ENCODE data around the gene UNC5C.

DNA sequence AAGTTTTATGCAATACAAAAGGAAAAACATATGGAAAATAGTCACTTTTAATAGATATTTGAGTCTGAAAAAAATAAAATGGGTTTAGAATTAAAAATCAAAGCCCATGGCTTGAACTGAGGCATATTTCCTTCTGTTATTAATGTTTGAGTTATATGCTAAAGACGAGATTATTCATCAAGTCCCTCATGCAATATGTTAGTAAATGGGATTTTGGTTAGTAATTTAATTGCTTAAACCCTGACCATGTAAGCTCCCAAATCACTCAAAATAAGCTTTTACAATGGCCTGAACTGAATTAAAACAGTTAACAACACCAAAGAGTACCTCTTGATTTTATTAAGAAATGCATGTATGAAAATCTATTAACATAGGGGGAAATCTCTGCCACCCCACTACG lies 12.1 kb downstream of the UNC5C start:
- TF ChIP-seq, protein P1, sequence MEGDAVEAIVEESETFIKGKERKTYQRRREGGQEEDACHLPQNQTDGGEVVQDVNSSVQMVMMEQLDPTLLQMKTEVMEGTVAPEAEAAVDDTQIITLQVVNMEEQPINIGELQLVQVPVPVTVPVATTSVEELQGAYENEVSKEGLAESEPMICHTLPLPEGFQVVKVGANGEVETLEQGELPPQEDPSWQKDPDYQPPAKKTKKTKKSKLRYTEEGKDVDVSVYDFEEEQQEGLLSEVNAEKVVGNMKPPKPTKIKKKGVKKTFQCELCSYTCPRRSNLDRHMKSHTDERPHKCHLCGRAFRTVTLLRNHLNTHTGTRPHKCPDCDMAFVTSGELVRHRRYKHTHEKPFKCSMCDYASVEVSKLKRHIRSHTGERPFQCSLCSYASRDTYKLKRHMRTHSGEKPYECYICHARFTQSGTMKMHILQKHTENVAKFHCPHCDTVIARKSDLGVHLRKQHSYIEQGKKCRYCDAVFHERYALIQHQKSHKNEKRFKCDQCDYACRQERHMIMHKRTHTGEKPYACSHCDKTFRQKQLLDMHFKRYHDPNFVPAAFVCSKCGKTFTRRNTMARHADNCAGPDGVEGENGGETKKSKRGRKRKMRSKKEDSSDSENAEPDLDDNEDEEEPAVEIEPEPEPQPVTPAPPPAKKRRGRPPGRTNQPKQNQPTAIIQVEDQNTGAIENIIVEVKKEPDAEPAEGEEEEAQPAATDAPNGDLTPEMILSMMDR (IDR thresholded peaks at IDR 0.05), result no peak
- TF ChIP-seq, protein P2, sequence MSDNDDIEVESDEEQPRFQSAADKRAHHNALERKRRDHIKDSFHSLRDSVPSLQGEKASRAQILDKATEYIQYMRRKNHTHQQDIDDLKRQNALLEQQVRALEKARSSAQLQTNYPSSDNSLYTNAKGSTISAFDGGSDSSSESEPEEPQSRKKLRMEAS (IDR thresholded peaks at IDR 0.05; ENCODE audit: low read depth), result no peak
- no peak for TF ChIP-seq FOXM1 (IDR thresholded peaks at IDR 0.05; ENCODE audit: low read depth)
- TF ChIP-seq, protein P3, sequence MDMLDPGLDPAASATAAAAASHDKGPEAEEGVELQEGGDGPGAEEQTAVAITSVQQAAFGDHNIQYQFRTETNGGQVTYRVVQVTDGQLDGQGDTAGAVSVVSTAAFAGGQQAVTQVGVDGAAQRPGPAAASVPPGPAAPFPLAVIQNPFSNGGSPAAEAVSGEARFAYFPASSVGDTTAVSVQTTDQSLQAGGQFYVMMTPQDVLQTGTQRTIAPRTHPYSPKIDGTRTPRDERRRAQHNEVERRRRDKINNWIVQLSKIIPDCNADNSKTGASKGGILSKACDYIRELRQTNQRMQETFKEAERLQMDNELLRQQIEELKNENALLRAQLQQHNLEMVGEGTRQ (IDR thresholded peaks at IDR 0.05; ENCODE audit: borderline replicate concordance, low read depth, low read length), result no peak
- no peak for TF ChIP-seq GABPA (IDR thresholded peaks at IDR 0.05; ENCODE audit: low read depth)
- no peak for TF ChIP-seq FOXJ3 (CRISPR knock-in tag; IDR thresholded peaks at IDR 0.05)
- no peak for TF ChIP-seq POLR2AphosphoS5 (IDR thresholded peaks at IDR 0.05; ENCODE audit: low read depth, low read length)
- TF ChIP-seq SMC3 (IDR thresholded peaks at IDR 0.05; ENCODE audit: low read depth, low read length), result no peak
- TF ChIP-seq RFX5 (IDR thresholded peaks at IDR 0.05; ENCODE audit: low read length), result no peak
- TF ChIP-seq EP300 (IDR thresholded peaks at IDR 0.05; ENCODE audit: borderline replicate concordance in 1 of 2, low read depth in 1 of 2, low read length in 1 of 2), result no peak
- no peak for TF ChIP-seq MEF2A (IDR thresholded peaks at IDR 0.05; ENCODE audit: borderline replicate concordance, low read depth)
- no peak for TF ChIP-seq RAD21 (IDR thresholded peaks at IDR 0.05; ENCODE audit: low read length)
- TF ChIP-seq, protein P4, sequence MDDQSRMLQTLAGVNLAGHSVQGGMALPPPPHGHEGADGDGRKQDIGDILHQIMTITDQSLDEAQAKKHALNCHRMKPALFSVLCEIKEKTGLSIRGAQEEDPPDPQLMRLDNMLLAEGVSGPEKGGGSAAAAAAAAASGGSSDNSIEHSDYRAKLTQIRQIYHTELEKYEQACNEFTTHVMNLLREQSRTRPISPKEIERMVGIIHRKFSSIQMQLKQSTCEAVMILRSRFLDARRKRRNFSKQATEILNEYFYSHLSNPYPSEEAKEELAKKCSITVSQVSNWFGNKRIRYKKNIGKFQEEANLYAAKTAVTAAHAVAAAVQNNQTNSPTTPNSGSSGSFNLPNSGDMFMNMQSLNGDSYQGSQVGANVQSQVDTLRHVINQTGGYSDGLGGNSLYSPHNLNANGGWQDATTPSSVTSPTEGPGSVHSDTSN (IDR thresholded peaks at IDR 0.05), result no peak
